HCT116 (cell line): Measurements from ENCODE around the gene FBH1. TPM values are rescaled to one million over a fixed set of nuclear protein-coding genes. Genes with fewer than 3 reads are reported as not detected.

ENCODE experiments used
- ATAC-seq: fragments of 200-7000 bp; cut with Tn5 transposase; 2 replicates; pipeline ENCODE4 v1.9.1; 2020; ENCODE audit warnings: mild to moderate bottlenecking, moderate library complexity
- BruUV-seq: library from RNA; stranded (reverse); fragments of 400-500 nt; replicated peaks from 2 replicates; lab custom pipeline; 2021; lab: Mats Ljungman, UMichigan
- CTCF ChIA-PET: fragments of 300-600 bp; sonication (Branson Sonifier 250); formaldehyde crosslinking; loops from one replicate; lab custom pipeline; 2021; ENCODE audit warnings: antibody characterized with exemption; lab: Charles Lee
- POLR2A ChIA-PET: fragments of 300-600, 350-600 bp; sonication (Branson Sonifier 250); formaldehyde crosslinking; loops from one replicate; lab custom pipeline; 2021; ENCODE audit warnings: antibody characterized with exemption; lab: Charles Lee
- RAD21 ChIA-PET, 2 experiments: fragments of 300-600 bp; sonication (Branson Sonifier 250); formaldehyde crosslinking; loops; one replicate each; lab custom pipeline; 2023; ENCODE audit warnings: low total read pairs in 2 of 2; ENCODE audit not compliant: uncharacterized antibody in 2 of 2, unreplicated experiment in 2 of 2, low non-redundant PET in 1 of 2; lab: Charles Lee
- DNase-seq: peaks from one replicate; pipeline ENCODE4 v3.0.0-alpha.2; 2010; ENCODE audit warnings: low read depth, low spot score
- H2AFZ ChIP-seq: fragments of 200-600 bp; shearing (Covaris generic), sonication (generic); 2 replicates; pipeline ENCODE4 v1.6.1; 2017; ENCODE audit warnings: low read depth, mixed run types, mixed read lengths, antibody characterized with exemption, low read length; ENCODE audit not compliant: poor library complexity, severe bottlenecking
- H3K27ac ChIP-seq: 2 replicates; pipeline ENCODE4 v1.5.1; 2012; ENCODE audit warnings: low read depth, low read length
- H3K27me3 ChIP-seq: fragments of 200-600 bp; sonication (generic); 2 replicates; pipeline ENCODE4 v1.6.1; 2016; ENCODE audit warnings: mixed run types, low read length, mixed read lengths; ENCODE audit not compliant: insufficient read depth
- H3K36me3 ChIP-seq, 2 experiments: fragments of 200-500 bp in 1 of 2; fragments of 200-600 bp in 1 of 2; sonication (Bioruptor generic) in 1 of 2; sonication (generic) in 1 of 2; 2 replicates each; pipeline versions ENCODE4 v1.5.1 to v1.6.1; 2014 to 2016; ENCODE audit warnings: low read length in 2 of 2, inconsistent platforms in 1 of 2, mixed read lengths in 1 of 2, mixed run types in 1 of 2; ENCODE audit not compliant: insufficient read depth in 2 of 2, control insufficient read depth in 1 of 2
- H3K4me1 ChIP-seq, 2 experiments: fragments of 200-600 bp in 1 of 2; sonication (generic) in 1 of 2; 2 replicates each; pipeline versions ENCODE4 v1.5.1 to v1.6.1; 2012 to 2017; ENCODE audit warnings: low read length in 2 of 2, inconsistent platforms in 1 of 2, mild to moderate bottlenecking in 1 of 2, mixed read lengths in 1 of 2, mixed run types in 1 of 2, moderate library complexity in 1 of 2; ENCODE audit not compliant: insufficient read depth in 2 of 2, control insufficient read depth in 1 of 2
- H3K4me2 ChIP-seq: fragments of 200-600 bp; sonication (generic); 2 replicates; pipeline ENCODE4 v1.6.1; 2017; ENCODE audit warnings: mixed run types, low read length, mixed read lengths
- H3K4me3 ChIP-seq, 2 experiments: fragments of 200-600 bp in 1 of 2; sonication (generic) in 1 of 2; replicated peaks in 1 of 2; 2 replicates each; pipeline ENCODE4 v1.5.1; 2011 to 2016; ENCODE audit warnings: low read length in 2 of 2, control low read depth in 1 of 2, low read depth in 1 of 2, mild to moderate bottlenecking in 1 of 2, mixed read lengths in 1 of 2, mixed run types in 1 of 2
- H3K79me2 ChIP-seq: fragments of 200-600 bp; sonication (generic); 2 replicates; pipeline ENCODE4 v1.6.1; 2017; ENCODE audit warnings: mild to moderate bottlenecking, mixed run types, low read length, moderate library complexity, mixed read lengths; ENCODE audit not compliant: insufficient read depth
- H3K9ac ChIP-seq: fragments of 200-600 bp; sonication (generic); 2 replicates; pipeline ENCODE4 v1.6.1; 2016; ENCODE audit warnings: low read length, mixed read lengths
- H3K9me2 ChIP-seq: fragments of 200-600 bp; sonication (generic), shearing (Covaris generic); 2 replicates; pipeline ENCODE4 v1.6.1; 2017; ENCODE audit warnings: mixed run types, mild to moderate bottlenecking, moderate library complexity; ENCODE audit not compliant: insufficient read depth
- H3K9me3 ChIP-seq, 2 experiments: fragments of 200-500 bp in 1 of 2; fragments of 200-600 bp in 1 of 2; sonication (Bioruptor generic) in 1 of 2; sonication (generic) in 1 of 2; 2 replicates each; pipeline ENCODE4 v1.6.1; 2014 to 2017; ENCODE audit warnings: low read length in 2 of 2, mixed read lengths in 2 of 2, inconsistent platforms in 1 of 2, low read depth in 1 of 2, mild to moderate bottlenecking in 1 of 2, mixed run types in 1 of 2, moderate library complexity in 1 of 2; ENCODE audit not compliant: control insufficient read depth in 1 of 2, insufficient read depth in 1 of 2
- H4K20me1 ChIP-seq: fragments of 200-600 bp; sonication (generic), shearing (Covaris generic); 2 replicates; pipeline ENCODE4 v1.6.1; 2017; ENCODE audit warnings: mixed run types, mild to moderate bottlenecking, moderate library complexity; ENCODE audit not compliant: insufficient read depth
- ATF3 ChIP-seq: IDR thresholded peaks from 2 replicates; pipeline ENCODE4 v1.6.1; 2012
- CBX3 ChIP-seq: IDR thresholded peaks from 2 replicates; pipeline ENCODE4 v1.6.1; 2012; ENCODE audit warnings: low read depth
- CTCF ChIP-seq, 3 experiments: fragments of 200-600 bp in 1 of 3; sonication (generic) in 1 of 3; IDR thresholded peaks in 2 of 3; conservative IDR thresholded peaks in 1 of 3; 2 replicates each; pipeline ENCODE4 v1.5.1; 2012 to 2017; ENCODE audit warnings: low read depth in 2 of 3, low read length in 2 of 3, antibody characterized with exemption in 1 of 3, borderline replicate concordance in 1 of 3, control low read depth in 1 of 3, mild to moderate bottlenecking in 1 of 3, mixed read lengths in 1 of 3, mixed run types in 1 of 3, moderate library complexity in 1 of 3; ENCODE audit not compliant: insufficient read depth in 1 of 3
- ELF1 ChIP-seq: IDR thresholded peaks from 2 replicates; pipeline ENCODE4 v1.6.1; 2012; ENCODE audit warnings: low read depth, borderline replicate concordance
- EZH2 ChIP-seq: fragments of 200-600 bp; sonication (generic); IDR thresholded peaks from 2 replicates; pipeline ENCODE4 v1.6.1; 2017; ENCODE audit warnings: antibody characterized with exemption, mixed run types
- FOSL1 ChIP-seq: IDR thresholded peaks from 2 replicates; pipeline ENCODE4 v1.6.1; 2012; ENCODE audit warnings: low read depth
- JUND ChIP-seq: IDR thresholded peaks from 2 replicates; pipeline ENCODE4 v1.6.1; 2012
- RAD21 ChIP-seq: IDR thresholded peaks from 2 replicates; pipeline ENCODE4 v1.6.1; 2012; ENCODE audit warnings: low read depth, mild to moderate bottlenecking
- REST ChIP-seq: IDR thresholded peaks from 2 replicates; pipeline ENCODE4 v1.6.1; 2012; ENCODE audit warnings: low read depth
- SP1 ChIP-seq: IDR thresholded peaks from 2 replicates; pipeline ENCODE4 v1.6.1; 2012; ENCODE audit warnings: low read depth
- TCF7L2 ChIP-seq: IDR thresholded peaks from 2 replicates; pipeline ENCODE4 v1.7.0; 2011; ENCODE audit warnings: borderline replicate concordance, inconsistent platforms; ENCODE audit not compliant: insufficient read depth, insufficient read length; ENCODE audit errors: extremely low read depth
- YY1 ChIP-seq: IDR thresholded peaks from 2 replicates; pipeline ENCODE4 v1.6.1; 2011; ENCODE audit warnings: low read length, low read depth, moderate library complexity, mild to moderate bottlenecking; ENCODE audit not compliant: insufficient replicate concordance; ENCODE audit errors: extremely low read depth
- ZNF274 ChIP-seq: fragments of 200-500 bp; sonication (Bioruptor generic); IDR thresholded peaks from 2 replicates; pipeline ENCODE4 v1.6.1; 2014; ENCODE audit warnings: mild to moderate bottlenecking, low read depth, low read length, inconsistent platforms
- intact Hi-C: fragments of 100-400 bp; cut with micrococcal nuclease; formaldehyde crosslinking; loops from 2 replicates; pipeline ENCODE4 v1.10.0; 2022
- total RNA-seq: library from RNA; stranded (reverse); gene quantifications from one replicate; pipeline ENCODE4 v1.2.1, GENCODE V29; 2021; ENCODE audit not compliant: unreplicated experiment

Gene FBH1
- total RNA-seq, 1 experiment from 2014 or later, result 70.2 TPM

- no peak overlapping the region for H2AFZ ChIP-seq
- H3K27ac ChIP-seq, result no peak overlapping the region
- H3K27me3 ChIP-seq, result no peaks in the 10 kb centered on the region
- intact Hi-C loops, result no loop called here
- no peaks in the 10 kb centered on the region for H4K20me1 ChIP-seq
- H3K9me3 ChIP-seq, result no peaks in the 10 kb centered on the region
- no peak overlapping the region for H3K9ac ChIP-seq
- no peak overlapping the region for H3K4me3 ChIP-seq
- no peak overlapping the region for H3K4me2 ChIP-seq
- DNase-seq, result no peak
- ATAC-seq, result no peak
- ChIA-PET CTCF (no interaction called here), RAD21 (no interaction called here)
- peaks cover 5 to 11% of the 10 kb centered on the region in 2 experiments for H3K4me1 ChIP-seq
- no peaks in the 10 kb centered on the region for H3K36me3 ChIP-seq
- BruUV-seq, result no TSS peak
- TF ChIP-seq RAD21, result no peak
- no peak for TF ChIP-seq FOSL1
- no peak for TF ChIP-seq TCF7L2
- TF ChIP-seq, all 23 proteins: peak for 0
- Histone ChIP-seq H3K9me2 (no peaks in the 10 kb centered on the region), H3K79me2 (no peaks in the 10 kb centered on the region)
- POLR2A ChIA-PET, result no interaction called here
Measured at GRCh38 chr10:5956146-5956936, 66.3 kb downstream of the FBH1 start.

GRCh38 chr10:5958077-5958476 is 68.0 kb downstream of the FBH1 start:
- Histone ChIP-seq H3K27me3 (no peaks in the 10 kb centered on the region), H3K79me2 (no peaks in the 10 kb centered on the region), H3K27ac (no peak overlapping the region), H3K4me2 (no peak overlapping the region), H3K9me3 (no peaks in the 10 kb centered on the region), H3K4me3 (no peak overlapping the region), H4K20me1 (no peaks in the 10 kb centered on the region), H3K4me1 (peaks cover 4 to 9% of the 10 kb centered on the region in 2 experiments), H3K36me3 (no peaks in the 10 kb centered on the region), H3K9me2 (no peaks in the 10 kb centered on the region), H2AFZ (no peak overlapping the region), H3K9ac (no peak overlapping the region)
- ChIA-PET CTCF (no interaction called here), RAD21 (no interaction called here), POLR2A (no interaction called here)
- DNase-seq, result no peak
- BruUV-seq, result no TSS peak
- intact Hi-C loops, result no loop called here
- ATAC-seq, result no peak
- TF ChIP-seq TCF7L2 (no peak), ZNF274 (no peak), SP1 (no peak), JUND (no peak), FOSL1 (no peak), ATF3 (no peak), REST (no peak), CBX3 (no peak), YY1 (no peak), EZH2 (no peak), ELF1 (no peak), CTCF (IDR thresholded peaks at IDR 0.05 in 2 of 3, conservative IDR thresholded peaks at IDR 0.05 in 1 of 3; ENCODE audit: borderline replicate concordance in 1 of 3, insufficient read depth in 1 of 3, low read depth in 2 of 3, low read length in 2 of 3) (no peak)
